ENCODE data around the gene UNC45B. TPM values are rescaled to one million over a fixed set of nuclear protein-coding genes. Genes with fewer than 3 reads are reported as not detected.

Gene UNC45B
- total RNA-seq, 1 donor from 2014 or later, result not detected

GRCh38 chr17:35129154-35129972 lies 18.3 kb upstream of the UNC45B start:
- intact Hi-C loops (cut with micrococcal nuclease), result no loop called here
- H3K27ac Mint-ChIP-seq, result no peak overlapping the region
- no peaks in the 10 kb centered on the region for H3K27me3 Mint-ChIP-seq (ENCODE audit: insufficient read depth)
- DNase-seq (ENCODE audit: low spot score), result no peak
- peaks cover 33% of the 10 kb centered on the region for H3K36me3 Mint-ChIP-seq (ENCODE audit: low read depth)
- H3K9me3 Mint-ChIP-seq, result no peaks in the 10 kb centered on the region
- peaks cover 6% of the 10 kb centered on the region for H3K4me1 Mint-ChIP-seq (ENCODE audit: low read depth)
- no peak overlapping the region for H3K4me3 Mint-ChIP-seq

GRCh38 chr17:35129973-35130351 lies 17.7 kb upstream of the UNC45B start:
- DNase-seq (ENCODE audit: low spot score), result no peak
- intact Hi-C loops (cut with micrococcal nuclease), result no loop called here
- H3K4me3 Mint-ChIP-seq, result no peak overlapping the region
- no peaks in the 10 kb centered on the region for H3K27me3 Mint-ChIP-seq (ENCODE audit: insufficient read depth)
- no peak overlapping the region for H3K27ac Mint-ChIP-seq
- H3K36me3 Mint-ChIP-seq (ENCODE audit: low read depth), result peaks cover 37% of the 10 kb centered on the region
- H3K4me1 Mint-ChIP-seq (ENCODE audit: low read depth), result peaks cover 6% of the 10 kb centered on the region
- H3K9me3 Mint-ChIP-seq, result no peaks in the 10 kb centered on the region

- intact Hi-C loops (cut with micrococcal nuclease), result no loop called here
- DNase-seq (ENCODE audit: low spot score), result no peak
- H3K36me3 Mint-ChIP-seq (ENCODE audit: low read depth), result peaks cover 41% of the 10 kb centered on the region
- peaks cover 6% of the 10 kb centered on the region for H3K4me1 Mint-ChIP-seq (ENCODE audit: low read depth)
- no peaks in the 10 kb centered on the region for H3K9me3 Mint-ChIP-seq
- H3K27ac Mint-ChIP-seq, result no peak overlapping the region
- H3K27me3 Mint-ChIP-seq (ENCODE audit: insufficient read depth), result no peaks in the 10 kb centered on the region
- H3K4me3 Mint-ChIP-seq, result no peak overlapping the region
Observed at GRCh38 chr17:35130392-35130791, 17.2 kb upstream of the UNC45B start.

- Mint-ChIP-seq H3K27ac (no peak overlapping the region), H3K9me3 (no peaks in the 10 kb centered on the region), H3K27me3 (ENCODE audit: insufficient read depth) (no peaks in the 10 kb centered on the region), H3K4me1 (ENCODE audit: low read depth) (peaks cover 11% of the 10 kb centered on the region), H3K36me3 (ENCODE audit: low read depth) (peaks cover 56% of the 10 kb centered on the region), H3K4me3 (no peak overlapping the region)
- no peak for DNase-seq (ENCODE audit: low spot score)
- intact Hi-C loops (cut with micrococcal nuclease), result no loop called here
Observed at GRCh38 chr17:35132099-35132498, 15.5 kb upstream of the UNC45B start.

- Mint-ChIP-seq H3K36me3 (ENCODE audit: low read depth) (peaks cover 58% of the 10 kb centered on the region), H3K9me3 (no peaks in the 10 kb centered on the region), H3K27ac (no peak overlapping the region), H3K4me3 (no peak overlapping the region), H3K4me1 (ENCODE audit: low read depth) (peaks cover 11% of the 10 kb centered on the region), H3K27me3 (ENCODE audit: insufficient read depth) (no peaks in the 10 kb centered on the region)
- intact Hi-C loops (cut with micrococcal nuclease), result no loop called here
- no peak for DNase-seq (ENCODE audit: low spot score)
Observed at GRCh38 chr17:35132816-35133550, 14.6 kb upstream of the UNC45B start.

GRCh38 chr17:35135322-35135721 lies 12.3 kb upstream of the UNC45B start:
- no peak overlapping the region for H3K27ac Mint-ChIP-seq
- no peak for DNase-seq (ENCODE audit: low spot score)
- H3K27me3 Mint-ChIP-seq (ENCODE audit: insufficient read depth), result no peaks in the 10 kb centered on the region
- H3K4me3 Mint-ChIP-seq, result no peak overlapping the region
- H3K4me1 Mint-ChIP-seq (ENCODE audit: low read depth), result peaks cover 5% of the 10 kb centered on the region
- intact Hi-C loops (cut with micrococcal nuclease), result no loop called here
- H3K36me3 Mint-ChIP-seq (ENCODE audit: low read depth), result peaks cover 65% of the 10 kb centered on the region
- H3K9me3 Mint-ChIP-seq, result no peaks in the 10 kb centered on the region

GRCh38 chr17:35138218-35138617 lies 9.4 kb upstream of the UNC45B start:
- Mint-ChIP-seq H3K27me3 (ENCODE audit: insufficient read depth) (no peaks in the 10 kb centered on the region), H3K36me3 (ENCODE audit: low read depth) (peaks cover 45% of the 10 kb centered on the region), H3K4me3 (no peak overlapping the region), H3K9me3 (no peaks in the 10 kb centered on the region), H3K27ac (no peak overlapping the region), H3K4me1 (ENCODE audit: low read depth) (peaks cover 5% of the 10 kb centered on the region)
- intact Hi-C loops (cut with micrococcal nuclease), result no loop called here
- no peak for DNase-seq (ENCODE audit: low spot score)

GRCh38 chr17:35141681-35142466 lies 5.7 kb upstream of the UNC45B start, which contains the start of gene NLE1:
Gene NLE1, minus strand, starts transcription at chr17:35142303. Its CDS starts 28 bp downstream, at chr17:35142275.
- intact Hi-C loops (cut with micrococcal nuclease), result loop anchor here (1.0 to 10.0 kb wide), 8 partner anchors 53 to 605 kb away; partner anchors contain the start of genes PEX12, SLFN12 and SLFN12L
- Mint-ChIP-seq H3K4me1 (ENCODE audit: low read depth) (no peaks in the 10 kb centered on the region), H3K9me3 (no peaks in the 10 kb centered on the region), H3K27ac (peak within 1 kb of the TSS; percentile 80), H3K27me3 (ENCODE audit: insufficient read depth) (no peaks in the 10 kb centered on the region), H3K4me3 (peak within 1 kb of the TSS; percentile 86), H3K36me3 (ENCODE audit: low read depth) (peaks cover 12% of the 10 kb centered on the region)
- DNase-seq (ENCODE audit: low spot score), result peak; percentile 85

- no peak for DNase-seq (ENCODE audit: low spot score)
- Mint-ChIP-seq H3K36me3 (ENCODE audit: low read depth) (peaks cover 8% of the 10 kb centered on the region), H3K4me1 (ENCODE audit: low read depth) (no peaks in the 10 kb centered on the region), H3K9me3 (no peaks in the 10 kb centered on the region), H3K4me3 (peak overlapping the region; percentile 86), H3K27ac (peak overlapping the region; percentile 80), H3K27me3 (ENCODE audit: insufficient read depth) (no peaks in the 10 kb centered on the region)
- intact Hi-C loops (cut with micrococcal nuclease), result loop anchor here (1.0 to 10.0 kb wide), 8 partner anchors 53 to 605 kb away; partner anchors contain the start of genes PEX12, SLFN12 and SLFN12L
Observed at GRCh38 chr17:35142467-35142796, 5.2 kb upstream of the UNC45B start.

- Mint-ChIP-seq H3K9me3 (no peaks in the 10 kb centered on the region), H3K4me3 (no peak overlapping the region), H3K4me1 (ENCODE audit: low read depth) (no peaks in the 10 kb centered on the region), H3K27me3 (ENCODE audit: insufficient read depth) (no peaks in the 10 kb centered on the region), H3K36me3 (ENCODE audit: low read depth) (peaks cover 1% of the 10 kb centered on the region), H3K27ac (no peak overlapping the region)
- no peak for DNase-seq (ENCODE audit: low spot score)
- intact Hi-C loops (cut with micrococcal nuclease), result loop anchor here (5.0 to 10.0 kb wide), 3 partner anchors 67 to 432 kb away; partner anchors contain the start of genes PEX12 and SLFN12
Observed at GRCh38 chr17:35144840-35145239, 2.8 kb upstream of the UNC45B start.

- no peaks in the 10 kb centered on the region for H3K9me3 Mint-ChIP-seq
- H3K4me1 Mint-ChIP-seq (ENCODE audit: low read depth), result no peaks in the 10 kb centered on the region
- peaks cover 1% of the 10 kb centered on the region for H3K36me3 Mint-ChIP-seq (ENCODE audit: low read depth)
- no peak overlapping the region for H3K27ac Mint-ChIP-seq
- H3K4me3 Mint-ChIP-seq, result no peak overlapping the region
- intact Hi-C loops (cut with micrococcal nuclease), result loop anchor here (10.0 kb wide), 1 partner anchor 288 kb away; the partner anchor contains the start of gene SLFN12
- no peaks in the 10 kb centered on the region for H3K27me3 Mint-ChIP-seq (ENCODE audit: insufficient read depth)
- no peak for DNase-seq (ENCODE audit: low spot score)
Observed at GRCh38 chr17:35146214-35146833, 1.3 kb upstream of the UNC45B start.

GRCh38 chr17:35148144-35148543 lies 527 bp downstream of the UNC45B start:
- H3K4me3 Mint-ChIP-seq, result no peak overlapping the region
- no peaks in the 10 kb centered on the region for H3K4me1 Mint-ChIP-seq (ENCODE audit: low read depth)
- H3K27me3 Mint-ChIP-seq (ENCODE audit: insufficient read depth), result peaks cover 4% of the 10 kb centered on the region
- intact Hi-C loops (cut with micrococcal nuclease), result loop anchor here (10.0 kb wide), 1 partner anchor 287 kb away; the partner anchor contains the start of gene SLFN12
- H3K27ac Mint-ChIP-seq, result no peak overlapping the region
- no peaks in the 10 kb centered on the region for H3K36me3 Mint-ChIP-seq (ENCODE audit: low read depth)
- DNase-seq (ENCODE audit: low spot score), result no peak
- H3K9me3 Mint-ChIP-seq, result no peaks in the 10 kb centered on the region
